GM19193 (cell line): ENCODE data around the gene DCBLD2.

Experiments used
- POLR2A ChIP-seq: IDR thresholded peaks from 4 replicates; pipeline ENCODE4 v1.6.1; 2011; ENCODE audit not compliant: insufficient read depth, insufficient read length; ENCODE audit errors: extremely low read depth

The DCBLD2 gene

DNA sequence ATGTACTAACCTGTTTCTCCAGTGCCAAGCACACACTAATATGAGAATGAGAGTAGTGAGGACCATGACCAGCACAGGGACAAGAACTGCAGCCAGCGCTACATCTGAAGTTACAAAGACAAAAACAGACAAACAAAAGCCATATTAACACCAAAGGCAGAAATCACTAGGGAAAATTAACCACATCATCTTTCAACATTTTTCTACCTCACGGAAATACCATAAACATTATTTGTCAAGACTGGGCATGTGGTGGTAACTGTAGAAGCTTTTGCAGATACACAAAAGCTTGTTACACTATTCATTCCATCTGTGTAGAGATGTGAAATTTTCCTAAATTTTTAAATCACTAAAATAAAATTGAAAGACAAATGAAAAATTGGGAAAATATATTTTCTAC lies 93.4 kb downstream of the DCBLD2 start:
- TF ChIP-seq POLR2A, result no peak

DNA sequence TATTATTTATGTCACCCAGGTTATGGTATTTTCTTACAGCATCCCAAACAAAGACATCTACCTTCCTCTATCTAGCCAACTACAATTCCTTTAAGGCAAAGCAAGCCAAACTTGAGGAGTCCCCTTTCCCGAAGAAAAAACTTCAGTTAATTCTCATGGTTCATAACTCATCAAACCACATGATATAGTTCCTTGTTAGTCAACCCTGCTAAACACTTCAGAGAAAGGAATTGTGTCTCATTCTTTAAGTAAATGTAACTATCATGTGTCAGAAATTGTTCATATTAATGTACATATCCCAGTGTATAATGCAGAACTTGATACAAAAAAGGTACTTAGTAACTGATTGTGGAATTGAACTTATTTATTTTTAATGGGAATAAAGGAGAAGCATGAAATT lies 93.9 kb downstream of the DCBLD2 start:
- TF ChIP-seq POLR2A, result no peak

DNA sequence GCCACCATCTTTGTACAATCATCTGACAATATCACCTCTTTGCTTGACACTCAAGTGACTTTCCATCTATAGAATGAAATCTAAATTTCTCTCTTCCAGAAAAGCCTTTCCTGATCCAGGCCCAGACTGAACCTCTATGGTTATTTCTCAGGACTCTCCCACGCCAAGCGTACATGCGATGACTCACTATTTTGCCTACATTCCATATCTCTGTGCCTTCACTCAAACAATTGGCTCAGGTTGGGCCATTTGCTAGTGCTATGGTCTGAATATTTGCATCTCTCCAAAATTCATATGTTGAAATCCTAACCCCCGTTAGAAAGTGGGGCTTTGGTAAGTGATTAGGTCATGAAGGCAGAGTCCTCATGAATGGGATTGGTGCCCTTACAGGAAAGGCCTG lies 94.5 kb downstream of the DCBLD2 start:
- no peak for TF ChIP-seq POLR2A

DNA sequence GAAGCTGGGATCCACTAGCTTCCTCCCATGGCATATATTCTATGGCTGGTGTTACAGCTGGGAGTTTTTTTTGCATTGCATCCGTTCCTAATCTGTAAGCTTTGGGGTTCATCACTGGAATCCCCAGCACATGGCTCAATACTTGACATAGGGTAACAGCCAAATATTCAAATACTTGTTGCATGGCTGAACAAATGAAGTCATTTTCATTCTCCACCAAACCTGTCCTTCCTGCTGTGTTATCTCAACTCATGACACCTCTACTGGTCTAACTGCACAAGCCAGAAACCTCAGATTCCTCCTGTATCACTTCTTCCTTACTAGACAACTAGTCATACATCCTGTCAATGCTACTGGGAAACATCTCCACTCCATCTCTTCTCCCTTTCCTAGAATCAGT lies 95.0 kb downstream of the DCBLD2 start:
- TF ChIP-seq POLR2A, result no peak

DNA sequence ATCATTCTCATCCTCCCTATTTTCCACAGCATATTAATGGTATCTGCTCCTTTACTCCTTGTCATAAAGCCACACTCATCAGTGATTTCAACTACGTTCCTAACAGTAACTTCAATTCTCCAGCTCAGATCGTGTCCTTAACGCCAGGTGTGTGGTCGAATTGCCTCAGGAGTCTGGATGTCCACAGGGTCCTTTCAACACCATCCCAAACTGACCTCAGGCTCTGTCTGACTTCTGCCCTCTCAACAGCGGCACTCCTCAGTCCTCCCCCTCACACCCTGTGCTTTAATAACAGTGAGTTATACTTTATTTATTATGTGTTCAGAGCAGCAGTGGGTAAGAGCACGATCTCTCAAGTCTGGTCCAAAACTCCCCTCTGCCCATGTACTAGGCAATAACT lies 95.9 kb downstream of the DCBLD2 start:
- TF ChIP-seq POLR2A, result no peak

DNA sequence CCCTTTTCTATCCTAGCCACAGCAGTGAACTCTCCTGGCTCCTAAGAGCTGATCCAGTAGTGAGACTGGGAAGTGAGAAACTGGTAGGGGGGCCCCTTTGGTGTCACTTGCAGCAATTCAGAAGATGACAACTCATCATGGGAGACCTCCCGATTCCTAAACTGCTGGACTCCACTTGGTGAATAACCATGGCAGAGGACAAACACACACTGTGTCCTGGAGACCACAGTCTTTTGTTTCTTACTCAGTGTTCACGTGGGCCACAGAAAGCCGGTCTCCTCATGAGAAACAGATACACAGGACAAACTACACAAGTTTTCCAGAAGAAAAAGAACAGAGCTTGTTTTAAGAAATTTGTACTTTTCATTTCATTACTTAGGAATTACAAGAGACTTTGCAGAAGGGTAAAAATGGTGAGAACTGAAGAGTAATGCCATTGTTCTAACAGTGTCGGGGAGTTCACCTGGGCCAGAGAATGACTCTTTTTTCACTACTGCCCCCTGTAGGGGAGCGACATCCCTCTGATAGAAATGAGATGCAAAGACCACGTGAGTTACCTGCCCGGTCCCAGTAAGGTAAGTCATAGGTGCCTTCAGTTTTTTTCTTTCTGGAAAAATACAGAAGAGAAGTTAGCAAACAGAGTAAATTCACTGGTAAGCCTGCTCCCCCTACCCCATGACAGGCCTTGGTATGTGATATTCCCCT lies 100.3 kb downstream of the DCBLD2 start:
- no peak for TF ChIP-seq POLR2A

DNA sequence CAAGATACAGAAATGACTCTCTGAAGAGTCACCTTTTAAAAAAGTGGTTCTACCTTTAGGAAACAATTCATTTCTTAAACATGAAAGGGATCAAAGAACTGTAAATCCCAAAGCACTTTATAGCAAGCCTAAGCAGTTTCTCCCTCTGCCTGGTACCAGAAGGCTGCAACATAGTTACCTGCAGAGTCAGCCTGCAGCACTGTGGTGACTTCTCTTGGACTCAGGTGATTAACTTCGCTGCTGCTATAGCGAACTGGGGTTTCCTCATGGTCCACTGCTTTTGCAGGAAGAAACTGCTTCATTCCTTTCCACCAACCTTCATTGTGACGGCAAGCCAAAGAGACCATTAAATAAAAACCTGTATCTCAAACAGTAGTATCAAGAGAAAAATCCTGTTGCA lies 101.1 kb downstream of the DCBLD2 start:
- TF ChIP-seq POLR2A, result no peak

DNA sequence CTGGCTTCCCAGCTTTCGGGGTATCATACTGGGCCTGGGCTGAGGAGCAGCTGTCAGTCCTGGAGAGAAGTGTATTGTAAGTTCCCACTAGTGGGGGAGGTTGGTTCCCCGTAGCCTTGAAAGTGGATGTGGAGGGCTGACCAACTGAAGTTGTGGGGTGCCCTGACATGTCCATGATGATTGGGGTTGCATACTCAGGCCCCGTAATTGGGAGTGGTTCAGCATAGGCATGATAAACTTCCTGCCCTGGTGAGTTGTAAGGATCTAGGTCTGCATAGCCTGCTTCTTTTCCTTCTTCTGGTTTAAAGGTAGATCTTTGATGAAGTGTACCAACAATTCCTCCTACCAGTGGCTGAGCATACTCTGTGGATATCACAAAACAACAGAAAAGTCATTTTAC lies 102.0 kb downstream of the DCBLD2 start:
- TF ChIP-seq POLR2A, result no peak

DNA sequence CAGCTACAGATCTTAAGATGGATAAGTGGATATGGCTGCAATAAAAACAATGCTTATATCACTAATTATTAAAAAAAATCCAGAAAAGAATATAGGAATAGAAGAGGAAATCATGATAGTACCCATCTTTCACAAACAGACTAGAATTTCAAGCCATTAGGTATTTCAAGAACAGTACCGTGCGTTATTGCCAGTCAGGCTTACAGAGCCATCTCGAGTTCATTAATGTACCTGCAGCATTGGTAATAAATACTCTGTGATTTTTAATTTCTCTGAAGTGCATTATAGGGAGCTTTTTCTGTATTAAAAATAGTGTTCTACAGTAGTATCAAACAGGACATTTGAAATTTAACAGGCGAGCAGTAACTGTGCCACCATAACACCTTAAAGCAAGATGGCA lies 102.7 kb downstream of the DCBLD2 start:
- no peak for TF ChIP-seq POLR2A

DNA sequence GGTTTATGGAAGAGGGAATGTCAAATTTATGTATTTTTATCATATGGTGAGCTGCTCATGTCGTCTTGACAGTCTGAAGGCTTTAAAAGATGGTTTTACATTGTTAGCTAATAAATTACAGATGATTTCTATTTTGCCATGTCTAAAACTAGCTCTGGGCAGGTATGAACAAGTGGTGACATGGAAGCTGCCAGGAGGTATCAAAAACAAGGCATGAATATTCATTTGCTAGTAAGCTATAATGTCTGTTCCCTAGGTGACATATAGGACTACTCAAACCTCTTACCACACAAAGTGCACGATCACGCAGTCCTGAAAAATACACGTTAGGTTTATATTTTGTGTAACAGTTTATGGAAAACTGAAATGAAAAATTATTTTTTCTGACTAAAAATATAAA lies 103.6 kb downstream of the DCBLD2 start:
- TF ChIP-seq POLR2A, result no peak

DNA sequence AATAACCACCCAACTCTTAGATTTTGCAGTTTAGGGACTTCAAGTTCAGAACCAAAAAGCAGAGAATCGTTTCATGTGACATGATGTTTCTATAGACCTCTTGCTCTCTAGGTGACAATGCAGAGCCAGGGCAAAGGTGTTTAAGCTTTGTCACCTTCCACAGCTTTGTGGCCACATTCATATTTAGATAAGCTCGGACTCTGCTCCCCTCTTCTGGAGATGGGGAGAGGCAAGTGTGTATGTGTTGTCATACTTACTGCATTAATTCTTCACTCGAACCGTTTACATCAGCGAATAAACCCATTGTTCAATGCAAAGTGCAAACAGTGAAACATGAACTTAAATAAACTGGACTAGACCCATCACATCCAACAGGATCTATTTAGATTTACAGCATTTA lies 105.2 kb downstream of the DCBLD2 start:
- no peak for TF ChIP-seq POLR2A

DNA sequence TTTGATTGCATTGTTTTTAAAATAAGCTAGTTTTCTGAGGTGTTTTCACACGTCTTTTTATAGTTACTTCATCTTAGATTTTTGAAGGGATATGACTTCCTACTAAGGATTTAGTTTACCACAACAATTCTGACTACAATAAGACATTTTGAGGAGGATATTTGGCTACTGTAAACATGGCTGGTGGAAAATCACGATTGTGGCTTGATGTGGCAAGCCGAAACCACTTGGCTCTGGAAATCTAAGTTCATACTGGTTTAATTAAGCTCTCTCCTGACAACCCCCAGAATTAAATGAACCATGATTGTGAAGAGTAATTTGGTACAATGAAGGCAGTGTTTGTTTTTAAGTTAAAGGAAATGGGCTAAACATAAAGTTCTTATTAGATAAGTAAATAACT lies 107.5 kb downstream of the DCBLD2 start:
- TF ChIP-seq POLR2A, result no peak

DNA sequence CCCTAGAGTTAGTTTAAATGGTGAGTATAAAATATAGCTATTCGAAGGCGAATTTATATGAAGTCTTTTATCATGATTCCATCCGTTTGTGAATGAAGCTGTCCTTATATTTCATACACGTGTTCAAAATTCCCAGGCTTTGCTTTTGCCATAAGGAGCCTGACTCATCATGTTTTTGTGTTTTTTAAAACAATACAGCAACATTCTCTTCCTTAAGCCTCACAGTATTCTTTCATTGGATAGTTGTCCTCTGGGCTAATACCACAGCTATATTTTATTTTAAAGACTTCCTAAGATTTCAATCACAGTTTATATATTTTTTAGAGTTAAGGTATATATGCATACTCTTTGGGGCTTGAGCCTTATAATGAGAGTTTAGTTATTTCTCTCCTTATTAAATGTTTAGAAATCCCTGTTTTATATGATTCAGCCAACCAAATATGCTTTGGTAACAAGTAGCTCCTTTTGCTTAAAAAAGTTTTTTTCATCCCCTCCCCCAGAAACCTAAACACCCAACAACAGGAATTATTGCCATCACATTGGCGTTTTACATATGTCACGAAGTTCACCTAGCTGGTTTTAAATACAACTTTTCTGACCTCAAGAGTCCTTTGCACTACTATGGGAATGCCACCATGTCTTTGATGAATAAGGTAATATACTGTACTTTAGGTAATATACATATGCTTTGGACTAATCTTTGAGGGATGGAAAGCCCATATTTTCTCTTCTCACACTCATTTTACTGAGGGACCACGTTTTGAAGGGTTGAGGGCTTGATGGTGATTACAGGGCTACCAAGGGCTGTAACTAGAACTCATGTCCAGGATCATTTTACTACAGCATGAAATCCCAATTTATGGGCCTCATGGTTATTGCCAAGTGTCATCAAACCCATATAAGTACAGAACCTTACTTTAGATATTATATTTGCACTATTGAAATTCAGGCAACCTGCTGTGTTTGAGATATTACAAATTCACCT lies 109.9 kb downstream of the DCBLD2 start:
- TF ChIP-seq POLR2A, result no peak

DNA sequence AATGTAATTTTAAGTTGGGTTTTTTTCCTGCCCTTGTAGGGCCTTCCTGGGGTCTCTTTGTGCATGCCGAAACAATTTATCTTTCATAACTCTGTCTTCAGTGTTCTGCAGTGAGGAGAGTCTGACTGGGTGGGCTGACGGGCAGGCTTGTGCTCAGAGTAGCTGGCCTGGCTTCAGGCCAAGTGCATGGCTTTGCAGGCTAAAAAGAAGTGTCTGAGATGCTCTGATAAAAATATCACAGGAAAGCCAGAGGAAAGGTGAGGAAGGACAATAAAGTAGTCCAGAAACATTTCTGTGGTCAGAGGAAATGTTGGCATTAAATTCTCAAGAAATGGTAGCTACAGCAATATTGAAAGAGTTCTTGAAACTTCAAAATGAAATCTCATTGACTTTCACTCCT lies 112.8 kb downstream of the DCBLD2 start:
- TF ChIP-seq POLR2A, result no peak

DNA sequence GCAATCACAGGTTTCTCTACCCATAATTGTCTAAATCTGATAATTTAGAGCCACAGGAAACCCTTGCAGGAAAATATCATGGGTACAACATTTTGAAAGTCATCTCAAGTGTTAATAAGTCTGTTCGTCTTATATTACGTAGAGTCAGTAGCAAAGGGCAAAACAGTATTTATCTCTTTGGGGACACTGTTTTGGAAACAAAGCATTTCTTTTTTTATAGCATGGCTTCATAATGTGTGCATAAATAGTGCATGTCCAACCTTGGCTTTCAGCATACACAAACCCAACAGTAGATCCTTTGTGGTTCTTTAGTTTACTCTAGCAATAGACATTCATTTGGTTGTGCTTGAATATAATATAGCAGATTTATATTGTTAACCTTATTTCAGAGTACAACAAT lies 114.3 kb downstream of the DCBLD2 start:
- TF ChIP-seq POLR2A, result no peak
